NCI-H526 treated with DMSO at 0.1 percent for 48 hours (cell line): ENCODE data around the gene CCNYL1.

ENCODE experiments used
- DNase-seq: peaks from one replicate; lab custom pipeline; 2025; lab: John Stamatoyannopoulos, UW

The CCNYL1 gene

DNA sequence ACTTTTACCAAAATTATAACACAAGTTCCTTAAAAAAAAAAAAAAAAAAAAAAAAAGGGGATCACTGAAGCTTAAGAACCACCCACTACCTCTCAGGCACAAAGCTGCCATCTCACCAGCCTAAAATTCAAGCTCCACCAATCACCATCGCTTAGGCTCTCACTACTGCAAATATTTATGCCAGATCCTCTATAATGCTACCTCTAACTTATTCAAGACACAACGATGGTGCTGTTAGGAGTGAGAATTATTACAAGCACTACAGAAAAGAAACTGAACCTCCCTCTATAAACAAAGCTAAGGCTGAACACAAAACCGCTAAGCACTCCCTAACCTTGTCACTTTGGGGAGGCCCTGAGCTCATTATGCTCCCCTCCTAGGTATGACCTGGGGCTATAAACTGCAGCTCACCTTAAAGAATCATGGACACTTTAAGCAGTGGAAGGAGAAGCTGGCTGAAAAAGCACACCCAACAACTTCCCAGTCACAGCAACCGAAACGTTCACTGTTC lies 54.7 kb downstream of the CCNYL1 start:
- DNase-seq, result peak; percentile 34

DNA sequence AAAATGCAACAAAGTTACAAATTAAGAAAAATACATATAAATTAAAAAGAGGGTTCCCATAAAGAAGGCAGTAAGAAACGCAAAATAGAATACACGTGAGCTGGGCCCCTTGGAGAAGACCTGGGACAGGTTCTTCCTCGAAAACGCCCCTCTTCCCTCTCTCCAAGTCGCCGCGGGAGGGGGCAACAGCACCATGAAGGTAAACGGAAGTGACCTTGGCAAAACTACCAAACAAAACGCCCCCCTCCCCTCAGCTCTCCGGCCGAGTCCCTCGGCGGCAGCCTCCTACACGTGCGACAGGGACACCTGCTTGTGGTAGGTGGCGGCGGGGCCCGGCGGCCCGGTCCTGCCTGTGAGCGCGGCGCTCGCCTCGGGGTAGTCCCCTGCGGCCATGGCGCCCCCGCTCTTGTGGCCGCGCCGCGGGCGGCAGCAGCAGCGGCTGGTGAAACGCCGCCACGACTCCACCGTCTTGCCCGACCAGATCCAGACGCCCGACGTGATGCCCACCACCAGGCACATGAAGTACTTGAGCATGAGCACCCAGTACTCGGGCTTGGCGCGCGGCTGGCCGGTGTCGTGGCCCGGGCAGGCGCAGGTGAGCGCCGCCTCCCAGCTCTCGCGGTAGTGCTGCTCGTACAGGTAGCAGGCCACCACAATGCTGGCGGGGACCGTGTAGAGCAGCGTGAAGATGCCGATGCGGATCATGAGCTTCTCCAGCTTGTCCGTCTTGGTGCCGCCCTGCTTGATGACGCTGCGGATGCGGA lies 55.4 kb downstream of the CCNYL1 start:
- DNase-seq, result peak; percentile 40

DNA sequence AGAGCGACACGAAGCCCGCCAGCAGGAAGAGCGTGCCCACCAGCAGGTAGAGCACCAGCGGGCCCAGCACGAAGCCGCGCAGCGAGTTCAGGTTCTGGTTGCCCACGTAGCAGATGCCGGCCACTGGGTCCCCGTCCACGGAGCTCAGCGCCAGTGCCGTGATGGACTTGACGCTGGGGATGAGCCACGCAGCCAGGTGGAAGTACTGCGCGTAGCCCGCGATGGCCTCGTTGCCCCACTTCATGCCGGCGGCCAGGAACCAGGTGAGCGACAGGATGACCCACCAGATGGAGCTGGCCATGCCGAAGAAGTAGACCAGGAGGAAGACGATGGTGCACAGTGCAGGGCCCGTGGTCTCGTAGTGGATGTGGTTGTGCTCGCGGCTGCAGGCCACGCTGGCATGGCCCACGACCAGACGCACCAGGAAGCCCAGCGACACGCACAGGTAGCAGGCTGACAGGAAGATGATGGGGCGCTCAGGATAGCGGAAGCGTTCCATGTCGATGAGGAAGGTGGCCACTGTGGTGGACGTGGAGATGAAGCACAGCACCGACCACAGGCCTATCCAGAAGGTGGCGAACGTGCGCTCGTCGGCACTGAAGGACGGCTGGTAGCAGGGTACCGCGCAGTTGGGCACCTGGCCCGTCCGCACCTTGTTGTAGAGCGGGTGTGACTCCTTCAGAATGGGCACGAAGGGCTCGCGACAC lies 56.2 kb downstream of the CCNYL1 start:
- peak; percentile 55 for DNase-seq

DNA sequence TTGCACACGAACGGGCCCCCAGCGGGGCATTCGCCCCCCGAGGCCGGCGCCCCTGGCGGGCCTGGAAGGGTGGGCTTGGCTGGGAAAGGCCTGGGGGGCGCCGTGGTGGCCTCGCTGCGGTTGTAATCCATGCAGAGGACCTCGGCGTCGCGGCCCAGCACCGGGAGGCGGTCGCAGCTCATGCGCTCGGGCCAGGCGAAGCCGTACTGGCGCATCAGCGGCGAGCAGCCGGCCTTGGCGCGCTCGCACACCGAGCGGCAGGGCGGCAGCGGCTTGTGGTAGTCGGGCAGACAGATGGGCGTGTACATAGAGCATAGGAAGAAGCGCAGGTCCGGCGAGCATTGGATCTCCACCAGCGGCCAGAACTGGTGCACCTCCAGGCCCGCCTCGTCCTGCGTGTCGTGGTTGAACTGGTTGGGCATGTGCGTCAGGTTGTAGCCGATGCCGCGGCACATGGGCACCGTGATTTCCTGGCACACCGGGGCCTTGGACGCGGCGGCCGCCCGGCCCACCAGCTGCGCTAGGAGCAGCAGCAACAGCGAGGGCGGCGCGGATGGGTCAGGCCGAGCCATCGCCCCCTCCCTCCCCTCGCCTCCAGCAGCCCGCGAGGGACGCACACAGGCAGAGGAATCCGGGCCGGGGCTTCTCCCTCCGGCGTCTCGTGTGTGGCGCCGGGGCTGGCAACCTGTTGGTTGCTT lies 56.9 kb downstream of the CCNYL1 start:
- DNase-seq, result peak; percentile 51

DNA sequence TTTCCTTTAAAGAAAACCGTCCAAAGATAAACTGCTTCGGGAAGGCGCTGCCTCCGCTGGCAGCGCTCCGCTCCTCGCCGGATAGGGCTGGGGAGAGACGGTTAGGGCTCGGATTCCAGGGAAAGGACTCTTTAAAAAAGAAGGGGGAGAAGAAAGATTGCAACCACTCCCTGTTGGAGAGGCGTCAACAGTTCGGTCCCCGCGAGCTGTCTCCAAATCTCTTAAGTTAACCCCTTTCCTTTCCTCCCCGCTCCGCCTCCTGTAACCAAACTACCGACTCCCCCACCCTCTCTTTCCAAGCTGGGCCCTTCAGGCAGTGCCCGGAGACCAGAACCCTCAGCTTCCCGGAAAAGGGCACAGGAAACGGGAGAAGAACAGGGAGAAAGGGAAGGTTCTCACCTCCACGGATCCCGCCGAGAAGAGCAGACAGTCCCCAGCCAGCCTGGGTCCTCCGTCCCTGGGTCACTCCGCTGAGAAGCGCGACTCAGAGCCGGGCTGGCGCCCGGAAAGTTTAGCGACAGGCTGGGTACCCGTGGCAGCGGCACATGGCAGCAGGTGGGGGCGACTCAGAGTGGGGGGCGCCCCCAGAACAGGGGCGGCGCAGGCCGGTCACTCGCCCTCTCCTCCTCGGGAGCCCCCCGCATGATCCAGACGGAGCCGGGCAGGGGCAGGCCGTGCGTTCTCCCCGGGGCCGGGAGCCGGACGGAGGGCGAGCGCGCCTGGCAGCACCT lies 57.6 kb downstream of the CCNYL1 start:
- peak; percentile 23 for DNase-seq

DNA sequence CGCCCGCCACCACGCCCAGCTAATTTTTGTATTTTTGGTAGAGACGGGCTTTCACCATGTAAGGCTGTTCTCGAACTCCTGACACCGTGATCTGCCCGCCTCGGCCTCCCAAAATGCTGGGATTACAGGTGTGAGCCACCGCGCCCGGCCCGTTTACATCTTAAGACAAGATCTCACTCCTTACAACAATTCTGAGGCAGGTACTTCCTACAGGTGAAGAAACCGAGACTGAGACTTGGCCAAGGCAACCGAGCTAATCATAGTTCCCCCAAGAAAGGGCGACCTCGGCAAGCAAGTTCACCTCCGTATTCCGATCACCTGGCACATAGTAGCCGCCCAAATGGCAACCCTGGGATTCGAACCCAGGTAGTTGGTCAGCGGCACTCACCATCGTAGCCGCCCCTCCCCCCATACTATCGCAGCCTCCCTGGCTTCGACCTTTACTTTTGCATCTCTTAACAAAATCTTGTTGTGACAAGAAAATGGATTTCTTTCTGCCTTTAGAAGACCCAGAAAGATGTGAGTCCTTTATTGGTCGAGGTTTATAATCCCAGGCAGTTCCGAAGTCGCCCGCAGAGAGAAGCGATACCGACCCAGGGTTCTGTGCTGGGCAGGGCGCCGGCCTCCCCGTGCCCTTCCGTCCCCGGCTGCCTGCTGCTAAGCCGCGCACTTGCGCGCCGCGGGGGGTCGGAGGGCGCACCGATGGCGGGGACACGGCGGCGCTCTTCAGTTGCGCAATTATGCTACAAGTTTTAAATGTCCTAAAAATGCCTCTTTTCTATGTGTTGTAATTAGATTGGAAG lies 59.4 kb downstream of the CCNYL1 start:
- no peak for DNase-seq

DNA sequence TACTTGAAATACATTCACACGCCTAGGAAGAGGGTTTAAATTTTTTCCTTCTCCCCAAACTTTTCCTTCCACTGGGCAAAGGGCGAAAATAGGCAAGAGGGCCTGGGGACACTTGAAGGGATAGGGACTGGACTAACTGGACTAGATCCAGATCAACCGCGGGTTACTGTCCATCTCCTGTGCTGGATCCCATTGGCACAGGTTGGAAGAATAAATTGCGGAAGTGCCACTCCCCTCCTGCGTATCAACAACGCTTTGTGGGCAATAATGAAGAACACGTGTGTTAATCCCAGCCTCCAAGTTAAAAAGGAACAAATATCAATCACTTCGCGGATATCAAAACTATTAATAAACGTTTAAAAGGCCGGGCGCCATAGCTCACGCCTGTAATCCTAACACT lies 60.0 kb downstream of the CCNYL1 start:
- no peak for DNase-seq

DNA sequence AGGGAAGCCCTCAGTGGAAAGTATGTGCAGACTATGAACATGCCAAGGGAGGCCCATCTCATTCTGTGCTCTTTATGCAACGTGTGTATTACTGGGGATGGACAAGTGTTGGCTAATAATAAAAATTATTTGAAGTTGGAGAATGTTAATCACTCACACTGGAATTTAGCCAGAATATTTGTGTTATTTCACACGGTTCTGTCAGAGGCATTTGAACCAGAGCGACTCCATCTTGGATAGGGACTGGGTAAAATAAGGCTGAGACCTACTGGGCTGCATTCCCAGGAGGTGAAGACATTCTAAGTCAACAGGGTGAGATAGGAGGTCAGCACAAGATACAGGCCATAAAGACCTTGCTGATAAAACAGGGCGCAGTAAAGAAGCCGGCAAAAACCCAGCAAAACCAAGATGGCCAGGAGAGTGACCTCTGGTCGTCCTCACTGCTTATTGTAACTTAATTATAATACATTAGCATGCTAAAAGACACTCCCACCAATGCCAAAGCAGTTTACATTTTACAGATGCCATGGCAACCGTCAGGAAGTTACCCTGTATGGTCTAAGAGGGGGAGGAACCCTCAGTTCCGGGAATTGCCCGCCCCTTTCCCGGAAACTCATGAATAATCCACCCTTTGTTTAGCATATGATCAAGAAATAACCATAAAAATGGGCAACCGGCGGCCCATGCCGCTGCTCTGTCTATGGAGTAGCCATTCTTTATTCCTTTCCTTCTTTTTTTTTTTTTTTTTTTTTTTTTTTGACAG lies 60.8 kb downstream of the CCNYL1 start:
- DNase-seq, result no peak

DNA sequence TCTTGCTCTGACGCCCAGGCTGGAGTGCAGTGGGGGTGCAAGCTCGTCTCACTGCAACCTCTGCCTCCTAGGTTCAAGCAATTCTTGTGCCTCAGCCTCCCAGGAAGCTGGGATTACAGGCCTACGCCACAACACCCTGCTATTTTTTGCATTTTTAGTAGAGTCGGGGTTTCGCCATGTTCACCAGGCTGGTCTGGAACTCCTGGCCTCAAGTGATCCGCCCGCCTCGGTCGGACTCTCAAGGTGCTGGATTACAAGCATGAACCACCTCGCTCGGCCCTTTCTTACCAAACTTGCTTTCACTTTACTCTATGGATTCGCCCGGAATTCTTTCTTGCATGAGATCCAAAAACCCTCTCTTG lies 61.4 kb downstream of the CCNYL1 start:
- no peak for DNase-seq

DNA sequence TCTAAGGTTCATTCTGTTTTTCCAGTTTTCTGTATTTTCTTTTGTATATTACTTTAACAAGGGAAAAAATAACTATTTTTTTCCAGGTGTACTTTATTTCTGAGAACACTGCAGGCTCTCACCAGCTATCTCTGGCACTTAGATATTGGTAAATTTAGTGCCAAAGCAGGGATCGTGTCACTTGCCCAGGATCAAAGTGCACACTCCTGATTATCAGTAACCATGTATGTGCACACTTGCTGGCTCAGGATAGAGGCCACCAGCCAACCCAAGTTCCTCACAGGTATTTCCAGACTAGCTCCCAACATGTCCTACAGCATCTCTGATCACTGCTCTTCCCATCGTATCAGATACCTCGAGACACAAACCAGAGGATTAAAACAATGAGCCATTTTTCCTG lies 64.0 kb downstream of the CCNYL1 start:
- no peak for DNase-seq

DNA sequence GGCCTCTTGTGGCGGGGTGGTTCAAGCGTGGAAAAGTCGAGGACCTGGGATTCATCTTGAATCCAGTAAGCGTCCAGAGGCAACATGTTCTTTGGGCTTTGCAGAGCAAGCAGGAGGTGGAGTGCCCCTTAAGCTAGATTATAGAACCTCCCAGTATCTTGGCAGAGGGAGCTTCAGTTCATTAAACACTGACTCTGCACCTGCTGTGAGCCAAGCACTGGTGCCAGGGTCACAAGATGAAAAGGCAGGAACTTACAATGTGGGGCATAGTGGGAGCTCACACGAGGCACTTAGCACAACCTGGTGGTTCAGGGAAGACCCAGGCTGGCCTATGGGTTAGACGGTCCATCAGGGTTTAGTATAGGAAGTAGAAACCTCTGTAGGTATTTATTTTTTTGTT lies 65.7 kb downstream of the CCNYL1 start:
- no peak for DNase-seq

DNA sequence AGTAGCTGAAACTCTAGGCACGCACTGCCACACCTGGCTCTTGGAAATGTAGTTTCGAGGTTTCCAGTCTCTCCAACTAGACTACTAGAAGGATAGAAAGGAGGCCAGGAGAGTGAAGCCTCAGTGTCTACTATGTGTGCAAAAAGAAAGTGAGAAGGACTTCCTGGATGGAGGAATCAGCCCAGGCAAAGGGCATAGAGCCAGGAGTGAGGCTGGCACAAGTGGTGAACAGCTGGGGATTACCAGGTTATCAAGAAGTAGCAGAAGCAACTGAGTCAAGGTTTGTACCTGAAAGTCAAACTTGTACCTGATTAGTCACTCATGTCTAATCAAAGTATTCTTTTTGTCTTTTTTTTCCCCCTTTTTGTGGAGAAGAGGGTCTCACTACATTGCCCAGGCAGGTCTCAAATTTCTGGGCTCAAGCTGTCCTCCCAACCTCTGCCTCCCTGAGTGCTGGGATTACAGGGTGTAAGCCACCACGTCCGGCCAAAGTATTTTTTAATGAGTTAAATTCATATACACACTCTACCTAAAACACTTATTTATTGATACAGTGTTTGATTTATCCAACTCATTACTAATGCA lies 67.0 kb downstream of the CCNYL1 start:
- no peak for DNase-seq

DNA sequence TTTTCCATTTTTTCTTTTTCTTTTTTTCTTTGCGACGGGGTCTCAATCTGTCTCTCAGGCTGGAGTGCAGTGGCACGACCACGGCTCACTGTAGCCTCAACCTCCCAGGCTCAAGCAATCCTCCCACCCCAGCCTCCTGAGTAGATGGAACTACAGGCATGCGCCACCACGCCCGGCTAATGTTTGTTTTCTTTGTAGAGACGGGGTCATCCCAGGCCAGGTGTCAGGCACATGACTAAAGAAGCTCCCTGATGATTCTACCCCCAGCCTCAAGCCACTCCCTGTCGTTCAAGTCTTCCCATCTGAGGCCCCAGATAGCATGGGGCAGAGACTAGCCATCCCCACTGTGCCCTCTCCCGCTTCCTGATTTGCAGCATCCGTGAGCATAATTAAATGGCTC lies 68.1 kb downstream of the CCNYL1 start:
- DNase-seq, result no peak

DNA sequence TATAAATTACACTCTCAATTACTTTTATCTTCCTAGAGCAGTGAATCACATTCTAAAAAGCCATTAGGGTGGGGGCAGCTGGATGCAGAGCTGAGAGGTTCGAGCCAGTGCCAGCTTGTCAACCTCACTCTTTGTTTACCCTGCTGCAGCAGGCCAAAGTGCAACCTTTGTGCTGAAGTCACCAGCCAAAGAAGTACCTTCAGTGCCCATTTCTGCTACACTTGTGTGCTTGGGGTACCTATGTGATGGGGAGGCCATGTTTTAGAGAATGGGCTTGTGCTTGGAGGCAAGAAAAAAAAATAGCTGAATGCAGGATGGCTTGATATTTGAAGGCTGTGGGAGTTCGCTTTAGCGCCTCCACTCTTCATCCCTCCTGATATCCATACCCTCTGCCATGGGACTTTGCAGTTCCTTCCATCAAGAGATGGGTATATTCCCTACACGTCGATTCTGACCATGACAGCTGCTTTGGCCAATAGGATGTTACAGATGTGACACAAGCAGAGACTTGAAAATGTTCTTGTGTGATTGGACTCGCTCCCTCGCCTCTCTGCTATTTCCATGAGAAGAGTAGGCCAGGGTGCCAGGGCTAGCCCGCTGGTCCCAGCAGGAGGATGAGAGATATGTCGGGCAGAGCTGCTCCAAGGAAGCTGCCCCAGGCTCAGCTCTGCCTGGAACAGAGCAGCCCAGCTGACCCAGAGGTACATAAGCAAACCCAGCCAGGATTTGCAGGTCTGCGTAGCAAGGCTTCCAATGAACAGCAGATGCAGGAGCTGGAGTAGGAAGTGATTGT lies 71.0 kb downstream of the CCNYL1 start:
- DNase-seq, result no peak

DNA sequence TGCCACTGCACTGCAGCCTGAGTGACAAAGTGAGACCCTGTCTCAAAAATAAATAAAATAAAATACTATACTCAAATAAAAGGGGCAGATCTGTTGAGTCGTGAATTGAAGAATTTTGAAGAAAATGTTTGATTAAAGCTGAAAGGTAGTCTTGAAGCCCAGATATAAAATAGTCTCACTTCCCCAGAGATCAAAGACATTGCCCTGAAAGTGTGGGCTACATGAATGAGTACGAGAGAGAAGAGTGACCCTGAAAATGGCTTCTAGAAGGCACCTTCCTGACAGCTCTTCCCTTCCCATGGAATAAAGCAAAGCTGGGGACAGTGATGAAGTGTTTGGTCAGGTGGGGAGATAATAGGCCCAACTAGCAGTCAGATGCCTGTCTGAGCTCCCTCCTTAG lies 72.1 kb downstream of the CCNYL1 start:
- DNase-seq, result no peak

DNA sequence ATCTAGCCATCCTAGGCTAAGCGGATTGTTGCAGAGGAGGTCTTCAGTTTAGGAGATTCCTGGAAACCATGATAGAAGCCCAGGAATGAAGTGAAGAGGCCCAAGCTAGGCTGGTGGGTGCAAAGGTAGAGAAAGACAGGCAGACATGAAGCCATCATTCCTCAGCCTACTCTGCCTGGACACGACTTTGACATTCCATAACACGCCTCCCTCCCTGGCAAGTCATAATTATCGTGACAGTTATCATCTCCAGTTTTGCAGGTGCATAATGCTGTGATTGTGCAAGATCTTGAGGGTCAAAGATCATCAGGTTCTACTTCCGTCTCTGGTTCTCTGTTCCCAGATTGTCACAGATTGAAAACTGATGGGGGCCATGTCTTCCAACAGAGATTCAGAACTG lies 73.5 kb downstream of the CCNYL1 start:
- DNase-seq, result no peak

DNA sequence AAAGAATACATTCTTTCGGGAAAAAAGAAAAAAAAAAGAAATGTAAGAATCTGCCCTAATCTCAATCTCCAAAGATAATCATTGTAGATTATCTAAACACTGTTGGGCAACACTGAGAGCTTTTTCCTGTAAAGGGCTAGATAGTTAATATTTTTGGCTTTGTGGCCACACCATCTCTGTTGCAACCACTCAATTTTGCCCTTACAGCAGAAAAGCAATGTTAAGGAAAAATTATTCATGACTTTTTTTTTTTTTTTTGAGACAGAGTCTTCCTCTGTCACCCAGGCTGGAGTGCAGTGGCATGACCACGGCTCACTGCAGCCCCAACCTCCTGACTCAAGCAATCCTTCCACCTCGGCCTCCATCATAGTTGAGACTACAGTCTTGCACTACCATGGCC lies 75.6 kb downstream of the CCNYL1 start:
- DNase-seq, result no peak

DNA sequence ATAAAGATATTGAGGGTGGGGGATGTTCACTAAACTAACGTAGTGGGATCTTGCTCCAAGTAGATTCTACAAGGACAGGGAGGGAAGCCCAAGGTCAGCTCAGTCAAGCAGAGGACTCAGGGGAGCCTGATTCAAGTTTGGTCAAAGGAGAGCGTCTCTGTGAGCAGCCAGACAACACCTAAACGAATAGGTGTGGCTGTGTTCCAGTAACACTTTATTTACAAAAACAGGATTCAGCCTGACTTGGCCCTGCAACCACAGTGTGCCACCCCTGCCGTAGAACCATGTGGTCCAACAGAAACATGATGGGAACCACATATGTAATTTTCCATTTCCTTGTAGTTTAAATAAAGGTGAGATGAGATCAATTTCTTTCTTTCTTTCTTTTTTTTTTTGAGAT lies 76.4 kb downstream of the CCNYL1 start:
- DNase-seq, result no peak

DNA sequence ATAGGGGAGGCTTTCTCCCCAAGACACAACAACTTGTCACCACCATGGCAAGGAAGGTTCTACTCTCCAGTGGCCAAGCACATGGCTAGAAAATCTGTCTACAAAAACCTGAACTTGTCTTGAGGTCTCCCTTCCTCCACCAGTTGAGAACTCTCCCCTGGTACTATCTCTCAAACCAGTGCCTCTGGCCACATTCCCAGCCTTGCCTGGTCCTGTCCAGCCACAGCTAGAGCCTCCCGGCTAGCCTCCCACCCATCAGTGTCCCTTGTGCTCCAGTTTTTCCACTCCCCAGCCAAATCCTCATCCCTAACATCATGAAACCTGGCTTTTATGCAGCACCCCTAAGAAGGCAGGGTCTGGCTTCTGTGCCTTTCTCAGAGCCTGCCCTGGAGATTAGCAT lies 79.5 kb downstream of the CCNYL1 start:
- no peak for DNase-seq
